ENCODE data around the gene NF1. TPM values are rescaled to one million over a fixed set of nuclear protein-coding genes. Genes with fewer than 3 reads are reported as not detected.

NF1 gene
- total and polyA plus RNA-seq, 2 experiments from 2014 or later = 8.4 to 45.9 TPM

DNA sequence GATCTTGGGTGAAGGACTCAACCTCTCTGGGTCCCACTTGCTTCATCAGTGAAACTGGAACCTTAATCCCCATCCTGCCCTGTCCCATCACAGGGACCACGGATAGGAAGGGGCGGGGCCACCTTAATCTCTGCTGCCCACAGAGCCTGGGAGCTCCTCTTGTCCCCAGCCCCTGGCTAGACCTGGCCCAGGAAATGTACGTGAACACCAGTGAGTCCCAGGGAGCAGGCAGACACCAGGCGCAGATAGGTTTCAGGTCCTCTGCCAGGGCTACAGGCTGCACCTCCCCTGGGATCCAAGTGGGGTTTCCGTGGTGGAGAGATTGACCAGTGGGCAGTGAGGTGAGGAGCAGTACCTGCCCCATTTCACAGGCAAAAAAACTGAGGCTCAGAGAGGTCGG, 317.7 kb downstream of the NF1 start:
- no peaks in the 10 kb centered on the region for H3K36me3 ChIP-seq (replicated peaks; ENCODE audit: insufficient read depth, low read depth)
- no peak overlapping the region for H3K27ac ChIP-seq
- no peaks in the 10 kb centered on the region for H3K4me1 ChIP-seq (ENCODE audit: insufficient read depth)
- no peaks in the 10 kb centered on the region for H3K27me3 ChIP-seq
- H3K4me3 ChIP-seq = no peak overlapping the region
- no peaks in the 10 kb centered on the region for H3K9me2 ChIP-seq (replicated peaks; ENCODE audit: insufficient read depth)
- no peak overlapping the region for H3K4me2 ChIP-seq
- no peaks in the 10 kb centered on the region for H3K9me3 ChIP-seq (ENCODE audit: low read depth)
- no peak for DNase-seq (ENCODE audit: low spot score)
- H2AFZ ChIP-seq = no peak overlapping the region
- H4K20me1 ChIP-seq (ENCODE audit: insufficient read depth, poor library complexity, severe bottlenecking) = no peaks in the 10 kb centered on the region
- 71% methylated on average over 6 of the region's 6 CpGs for WGBS (ENCODE audit: low lambda C conversion rate, missing lambda C conversion rate)
- TF ChIP-seq EZH2 (IDR thresholded peaks at IDR 0.05; ENCODE audit: borderline replicate concordance) = no peak
- no peaks in the 10 kb centered on the region for H3K79me2 ChIP-seq

DNA sequence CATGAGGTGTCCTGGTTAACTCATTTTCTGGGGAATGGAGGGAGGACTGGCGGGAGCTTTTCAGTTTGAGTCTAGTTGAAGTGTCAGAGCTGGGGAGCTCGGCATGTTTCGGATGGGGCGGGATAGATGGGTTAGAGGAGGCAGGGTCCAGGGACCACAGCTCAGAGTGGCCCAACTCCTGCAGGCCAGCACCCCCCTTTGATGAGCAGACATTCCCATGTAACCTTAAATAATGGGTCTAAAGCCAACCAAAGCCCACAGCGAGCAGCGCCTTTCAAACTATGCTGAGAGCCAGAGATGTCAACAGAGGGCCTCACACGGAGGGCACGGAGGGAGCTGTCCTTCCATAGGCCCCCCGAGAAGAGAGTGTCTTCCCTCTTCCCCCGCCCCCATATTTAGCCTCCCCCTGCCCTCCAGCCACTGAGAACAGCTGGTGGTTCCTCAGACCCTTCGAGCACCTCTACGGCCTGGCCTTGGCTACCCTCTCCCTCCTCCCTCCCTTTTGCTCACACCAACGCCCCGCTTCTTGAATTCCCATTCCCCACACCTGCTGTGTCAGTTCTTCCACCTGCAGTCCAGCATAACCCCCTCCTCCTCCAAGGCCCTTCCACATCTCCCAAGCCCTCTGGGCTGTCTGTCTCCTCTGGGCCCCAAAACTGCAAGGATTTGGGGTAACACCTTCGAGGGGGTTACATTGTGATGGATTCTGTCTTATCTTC, 318.5 kb downstream of the NF1 start:
- Histone ChIP-seq H2AFZ (no peak overlapping the region), H3K9me3 (ENCODE audit: low read depth) (no peaks in the 10 kb centered on the region), H3K4me3 (no peak overlapping the region), H3K79me2 (no peaks in the 10 kb centered on the region), H3K9me2 (replicated peaks; ENCODE audit: insufficient read depth) (no peaks in the 10 kb centered on the region), H3K4me1 (ENCODE audit: insufficient read depth) (no peaks in the 10 kb centered on the region), H3K36me3 (replicated peaks; ENCODE audit: insufficient read depth, low read depth) (no peaks in the 10 kb centered on the region), H3K27me3 (no peaks in the 10 kb centered on the region), H3K27ac (no peak overlapping the region), H4K20me1 (ENCODE audit: insufficient read depth, poor library complexity, severe bottlenecking) (no peaks in the 10 kb centered on the region), H3K4me2 (no peak overlapping the region)
- TF ChIP-seq EZH2phosphoT487 (IDR thresholded peaks at IDR 0.05; ENCODE audit: low read depth, severe bottlenecking, unreplicated experiment) (no peak), EZH2 (IDR thresholded peaks at IDR 0.05; ENCODE audit: borderline replicate concordance) (no peak)
- no peak for DNase-seq (ENCODE audit: low spot score)
- WGBS (ENCODE audit: low lambda C conversion rate, missing lambda C conversion rate) = 64% methylated on average over 14 of the region's 15 CpGs

DNA sequence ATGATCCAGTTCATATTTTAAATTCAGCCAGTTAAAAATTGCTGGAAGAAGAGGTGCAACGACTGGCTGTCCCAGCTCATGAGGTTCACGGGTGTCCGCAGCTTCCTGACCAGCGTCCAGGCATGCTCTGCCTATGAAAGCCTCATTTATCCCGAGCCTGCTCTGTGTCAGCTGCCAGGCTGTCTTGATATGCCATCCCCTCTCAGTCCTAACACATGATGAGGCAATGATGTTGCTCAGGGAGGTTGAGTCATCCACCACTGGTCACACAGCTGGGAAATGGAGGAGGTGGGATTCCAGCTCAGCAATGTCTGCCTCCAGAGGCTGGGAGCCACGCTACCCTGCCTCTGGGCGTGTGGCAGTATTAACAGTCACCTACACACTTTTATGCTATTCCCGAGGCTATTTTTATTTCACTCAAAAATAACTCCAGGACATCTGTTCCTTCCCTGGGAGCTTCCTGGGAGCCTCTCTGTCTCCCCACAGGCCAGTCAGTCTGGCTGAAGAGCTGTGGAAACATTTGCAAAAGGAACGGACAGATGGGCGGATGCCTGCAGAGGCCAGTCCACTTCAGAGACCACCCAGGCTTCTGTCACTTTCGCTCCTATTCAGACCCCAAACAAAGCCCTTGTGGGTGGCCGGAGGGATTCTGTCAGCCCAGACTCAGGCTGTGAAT, 319.2 kb downstream of the NF1 start:
- no peak overlapping the region for H2AFZ ChIP-seq
- H4K20me1 ChIP-seq (ENCODE audit: insufficient read depth, poor library complexity, severe bottlenecking) = no peaks in the 10 kb centered on the region
- no peaks in the 10 kb centered on the region for H3K79me2 ChIP-seq
- peak; percentile 47 for DNase-seq (ENCODE audit: low spot score)
- WGBS (ENCODE audit: low lambda C conversion rate, missing lambda C conversion rate) = 42% methylated on average over 12 of the region's 12 CpGs
- H3K4me2 ChIP-seq = no peak overlapping the region
- H3K27ac ChIP-seq = no peak overlapping the region
- H3K27me3 ChIP-seq = no peaks in the 10 kb centered on the region
- no peak overlapping the region for H3K4me3 ChIP-seq
- H3K4me1 ChIP-seq (ENCODE audit: insufficient read depth) = no peaks in the 10 kb centered on the region
- no peaks in the 10 kb centered on the region for H3K9me3 ChIP-seq (ENCODE audit: low read depth)
- TF ChIP-seq, protein P1, sequence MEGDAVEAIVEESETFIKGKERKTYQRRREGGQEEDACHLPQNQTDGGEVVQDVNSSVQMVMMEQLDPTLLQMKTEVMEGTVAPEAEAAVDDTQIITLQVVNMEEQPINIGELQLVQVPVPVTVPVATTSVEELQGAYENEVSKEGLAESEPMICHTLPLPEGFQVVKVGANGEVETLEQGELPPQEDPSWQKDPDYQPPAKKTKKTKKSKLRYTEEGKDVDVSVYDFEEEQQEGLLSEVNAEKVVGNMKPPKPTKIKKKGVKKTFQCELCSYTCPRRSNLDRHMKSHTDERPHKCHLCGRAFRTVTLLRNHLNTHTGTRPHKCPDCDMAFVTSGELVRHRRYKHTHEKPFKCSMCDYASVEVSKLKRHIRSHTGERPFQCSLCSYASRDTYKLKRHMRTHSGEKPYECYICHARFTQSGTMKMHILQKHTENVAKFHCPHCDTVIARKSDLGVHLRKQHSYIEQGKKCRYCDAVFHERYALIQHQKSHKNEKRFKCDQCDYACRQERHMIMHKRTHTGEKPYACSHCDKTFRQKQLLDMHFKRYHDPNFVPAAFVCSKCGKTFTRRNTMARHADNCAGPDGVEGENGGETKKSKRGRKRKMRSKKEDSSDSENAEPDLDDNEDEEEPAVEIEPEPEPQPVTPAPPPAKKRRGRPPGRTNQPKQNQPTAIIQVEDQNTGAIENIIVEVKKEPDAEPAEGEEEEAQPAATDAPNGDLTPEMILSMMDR (IDR thresholded peaks at IDR 0.05; ENCODE audit: poor library complexity) = no peak
- no peak for TF ChIP-seq EZH2 (IDR thresholded peaks at IDR 0.05; ENCODE audit: borderline replicate concordance)
- TF ChIP-seq EZH2phosphoT487 (IDR thresholded peaks at IDR 0.05; ENCODE audit: low read depth, severe bottlenecking, unreplicated experiment) = no peak
- no peaks in the 10 kb centered on the region for H3K36me3 ChIP-seq (replicated peaks; ENCODE audit: insufficient read depth, low read depth)
- no peaks in the 10 kb centered on the region for H3K9me2 ChIP-seq (replicated peaks; ENCODE audit: insufficient read depth)

DNA sequence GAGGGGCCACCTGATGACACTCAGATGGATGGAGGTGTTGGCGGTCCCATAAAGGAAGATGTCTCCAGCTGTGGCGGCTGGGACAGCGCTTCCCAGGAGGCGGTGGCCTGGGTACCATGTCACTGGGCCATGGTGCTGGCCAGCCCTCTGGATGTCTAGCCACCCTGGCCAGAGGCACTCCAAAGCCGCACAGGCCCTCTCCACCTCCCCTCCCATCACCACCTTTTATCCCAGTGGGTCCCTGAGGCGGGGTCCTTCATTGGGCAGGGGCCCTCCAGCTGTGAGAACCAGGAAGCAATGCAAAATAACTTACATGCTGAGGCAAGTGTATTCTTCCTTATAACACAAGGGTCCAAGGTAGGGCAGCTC, 319.8 kb downstream of the NF1 start:
- H4K20me1 ChIP-seq (ENCODE audit: insufficient read depth, poor library complexity, severe bottlenecking) = no peaks in the 10 kb centered on the region

More for the DNA sequence above, 319.8 kb downstream of the NF1 start:
- Histone ChIP-seq H3K4me3 (no peak overlapping the region), H3K9me3 (ENCODE audit: low read depth) (no peaks in the 10 kb centered on the region), H3K4me2 (no peak overlapping the region), H3K4me1 (ENCODE audit: insufficient read depth) (no peaks in the 10 kb centered on the region), H3K36me3 (replicated peaks; ENCODE audit: insufficient read depth, low read depth) (no peaks in the 10 kb centered on the region), H2AFZ (no peak overlapping the region), H3K27me3 (no peaks in the 10 kb centered on the region), H3K79me2 (no peaks in the 10 kb centered on the region), H3K9me2 (replicated peaks; ENCODE audit: insufficient read depth) (no peaks in the 10 kb centered on the region), H3K27ac (no peak overlapping the region)
- TF ChIP-seq EZH2phosphoT487 (IDR thresholded peaks at IDR 0.05; ENCODE audit: low read depth, severe bottlenecking, unreplicated experiment) (no peak), EZH2 (IDR thresholded peaks at IDR 0.05; ENCODE audit: borderline replicate concordance) (no peak)
- TF ChIP-seq, protein P1 (IDR thresholded peaks at IDR 0.05; ENCODE audit: poor library complexity) = no peak
- WGBS (ENCODE audit: low lambda C conversion rate, missing lambda C conversion rate) = 80% methylated on average over 6 of the region's 6 CpGs
- DNase-seq (ENCODE audit: low spot score) = no peak
